ENCODE results near the gene NOS3.

DNA sequence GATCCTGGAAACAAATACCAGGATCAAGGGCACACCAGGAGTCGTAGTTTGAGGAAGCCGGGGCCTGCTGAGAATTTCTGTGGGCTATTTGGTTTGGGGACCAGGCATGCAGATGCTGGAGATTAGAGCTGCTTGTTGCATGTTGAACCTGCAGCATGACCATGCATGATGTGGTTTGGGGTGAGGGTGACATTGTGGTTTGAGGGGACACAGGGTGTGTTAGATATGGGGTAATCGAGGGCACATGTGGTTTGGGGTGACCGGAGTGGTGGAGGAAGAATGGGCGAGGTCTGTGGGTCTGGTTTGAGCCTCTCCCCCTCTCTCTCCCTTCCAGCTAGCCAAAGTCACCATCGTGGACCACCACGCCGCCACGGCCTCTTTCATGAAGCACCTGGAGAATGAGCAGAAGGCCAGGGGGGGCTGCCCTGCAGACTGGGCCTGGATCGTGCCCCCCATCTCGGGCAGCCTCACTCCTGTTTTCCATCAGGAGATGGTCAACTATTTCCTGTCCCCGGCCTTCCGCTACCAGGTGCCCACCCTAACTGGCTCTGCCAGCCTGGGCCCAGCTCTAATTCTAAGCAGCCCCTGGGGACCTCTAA, 10.2 kb downstream of the NOS3 start:
- TF ChIP-seq EZH2 (IDR thresholded peaks at IDR 0.05; ENCODE audit: insufficient read depth, poor library complexity, severe bottlenecking) (no peak), EZH2phosphoT487 (IDR thresholded peaks at IDR 0.05; ENCODE audit: insufficient read depth, low read depth) (no peak)

Data from GM23248 (cell line).